ENCODE results near the gene ACSS3. TPM values are rescaled to one million over a fixed set of nuclear protein-coding genes. Genes with fewer than 3 reads are reported as not detected.
"Not testable (repeated sequence)": the region's sequence is repeated elsewhere in the genome, so short reads cannot be mapped to it uniquely, and the experiment has no call there.

The ACSS3 gene, protein sequence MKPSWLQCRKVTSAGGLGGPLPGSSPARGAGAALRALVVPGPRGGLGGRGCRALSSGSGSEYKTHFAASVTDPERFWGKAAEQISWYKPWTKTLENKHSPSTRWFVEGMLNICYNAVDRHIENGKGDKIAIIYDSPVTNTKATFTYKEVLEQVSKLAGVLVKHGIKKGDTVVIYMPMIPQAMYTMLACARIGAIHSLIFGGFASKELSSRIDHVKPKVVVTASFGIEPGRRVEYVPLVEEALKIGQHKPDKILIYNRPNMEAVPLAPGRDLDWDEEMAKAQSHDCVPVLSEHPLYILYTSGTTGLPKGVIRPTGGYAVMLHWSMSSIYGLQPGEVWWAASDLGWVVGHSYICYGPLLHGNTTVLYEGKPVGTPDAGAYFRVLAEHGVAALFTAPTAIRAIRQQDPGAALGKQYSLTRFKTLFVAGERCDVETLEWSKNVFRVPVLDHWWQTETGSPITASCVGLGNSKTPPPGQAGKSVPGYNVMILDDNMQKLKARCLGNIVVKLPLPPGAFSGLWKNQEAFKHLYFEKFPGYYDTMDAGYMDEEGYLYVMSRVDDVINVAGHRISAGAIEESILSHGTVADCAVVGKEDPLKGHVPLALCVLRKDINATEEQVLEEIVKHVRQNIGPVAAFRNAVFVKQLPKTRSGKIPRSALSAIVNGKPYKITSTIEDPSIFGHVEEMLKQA
- 0.05 TPM in 1 of 2 replicates, not detected in the other for total RNA-seq

DNA sequence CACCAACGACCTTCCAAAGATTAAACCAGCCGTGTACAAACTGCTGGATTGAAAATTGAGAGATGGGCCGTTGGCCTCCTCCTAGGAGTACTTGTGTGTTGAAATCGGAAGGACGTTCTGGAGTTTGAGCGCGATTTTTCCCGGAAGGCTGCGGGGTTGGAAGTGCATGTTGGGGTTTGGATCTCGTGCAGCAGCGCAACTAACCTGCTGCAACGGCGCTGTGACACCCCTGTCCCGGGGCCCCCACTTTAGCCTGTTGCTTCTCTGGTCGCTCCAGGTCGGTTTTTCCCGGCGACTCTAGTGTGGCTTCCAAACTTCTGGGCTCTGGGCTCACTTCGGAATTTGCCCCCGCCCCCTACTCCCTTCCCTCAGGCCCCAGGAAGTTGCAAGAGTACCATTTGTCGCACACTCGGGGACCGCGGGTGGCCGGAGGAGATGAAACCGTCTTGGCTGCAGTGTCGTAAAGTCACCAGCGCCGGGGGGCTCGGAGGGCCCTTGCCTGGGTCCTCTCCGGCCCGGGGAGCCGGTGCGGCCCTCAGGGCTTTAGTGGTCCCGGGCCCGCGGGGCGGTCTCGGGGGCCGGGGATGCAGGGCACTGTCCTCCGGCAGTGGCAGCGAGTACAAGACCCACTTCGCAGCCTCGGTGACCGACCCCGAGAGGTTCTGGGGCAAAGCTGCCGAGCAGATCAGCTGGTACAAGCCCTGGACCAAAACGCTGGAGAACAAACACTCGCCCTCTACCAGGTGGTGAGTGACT lies at the start of gene ACSS3:
Gene ACSS3 (plus strand): TSS at position 394 of the 756 bp plus-strand sequence. CDS start 42 bp downstream, at position 436.
- intact Hi-C loops (cut with micrococcal nuclease) = no loop called here

- intact Hi-C loops (cut with micrococcal nuclease) = no loop called here
Observed at GRCh38 chr12:81034926-81035325, 43.0 kb upstream of the ACSS3 start.

DNA sequence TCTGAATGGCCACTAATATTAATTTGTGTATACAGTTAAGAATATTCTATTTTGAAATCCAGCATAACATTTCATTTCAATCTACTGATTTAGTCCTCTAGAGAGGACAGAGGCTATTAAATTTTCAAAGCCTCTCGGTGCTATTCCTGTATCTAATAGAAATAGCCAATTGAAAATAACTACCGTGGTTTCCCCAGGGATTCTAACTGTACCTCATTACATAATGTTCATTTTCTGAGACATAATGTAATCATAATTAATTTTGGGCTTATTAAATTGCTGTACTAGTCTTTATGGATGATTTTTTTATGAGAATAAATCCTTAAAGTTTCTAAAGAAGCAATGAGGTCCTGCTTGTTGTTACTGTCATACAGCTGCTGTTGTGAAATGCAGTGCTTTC lies 38.6 kb upstream of the ACSS3 start:
- intact Hi-C loops (cut with micrococcal nuclease) = no loop called here

GRCh38 chr12:81043979-81044740 lies 33.7 kb upstream of the ACSS3 start:
- intact Hi-C loops (cut with micrococcal nuclease) = no loop called here

- intact Hi-C loops (cut with micrococcal nuclease) = not testable (repeated sequence)
Observed at GRCh38 chr12:81064971-81065370, 12.9 kb upstream of the ACSS3 start.

- intact Hi-C loops (cut with micrococcal nuclease) = no loop called here
Observed at GRCh38 chr12:81070846-81071245, 7.0 kb upstream of the ACSS3 start.

DNA sequence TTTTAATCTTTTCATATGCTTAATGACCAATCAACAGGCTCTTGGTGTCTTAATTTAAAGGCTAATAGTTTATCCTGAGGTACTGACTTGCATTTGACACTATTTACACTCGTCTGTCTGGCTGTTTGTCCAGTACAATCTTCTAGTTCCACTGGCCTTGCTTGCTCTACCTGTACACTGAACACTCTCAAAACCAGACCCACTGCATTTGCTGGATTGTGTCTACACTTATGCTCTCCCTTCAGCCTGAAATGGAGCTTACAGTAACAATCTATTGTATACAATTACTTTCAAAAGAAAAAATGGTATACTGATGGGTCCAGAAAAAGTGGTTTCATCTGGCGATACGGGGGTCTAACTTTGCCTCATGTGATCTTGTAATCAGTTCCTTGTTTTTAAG lies 2.3 kb upstream of the ACSS3 start:
- intact Hi-C loops (cut with micrococcal nuclease) = no loop called here

GRCh38 chr12:81077329-81077685 lies 572 bp upstream of the ACSS3 start:
- intact Hi-C loops (cut with micrococcal nuclease) = no loop called here

- intact Hi-C loops (cut with micrococcal nuclease) = no loop called here
Observed at GRCh38 chr12:81078469-81079196, 754 bp downstream of the ACSS3 start.

DNA sequence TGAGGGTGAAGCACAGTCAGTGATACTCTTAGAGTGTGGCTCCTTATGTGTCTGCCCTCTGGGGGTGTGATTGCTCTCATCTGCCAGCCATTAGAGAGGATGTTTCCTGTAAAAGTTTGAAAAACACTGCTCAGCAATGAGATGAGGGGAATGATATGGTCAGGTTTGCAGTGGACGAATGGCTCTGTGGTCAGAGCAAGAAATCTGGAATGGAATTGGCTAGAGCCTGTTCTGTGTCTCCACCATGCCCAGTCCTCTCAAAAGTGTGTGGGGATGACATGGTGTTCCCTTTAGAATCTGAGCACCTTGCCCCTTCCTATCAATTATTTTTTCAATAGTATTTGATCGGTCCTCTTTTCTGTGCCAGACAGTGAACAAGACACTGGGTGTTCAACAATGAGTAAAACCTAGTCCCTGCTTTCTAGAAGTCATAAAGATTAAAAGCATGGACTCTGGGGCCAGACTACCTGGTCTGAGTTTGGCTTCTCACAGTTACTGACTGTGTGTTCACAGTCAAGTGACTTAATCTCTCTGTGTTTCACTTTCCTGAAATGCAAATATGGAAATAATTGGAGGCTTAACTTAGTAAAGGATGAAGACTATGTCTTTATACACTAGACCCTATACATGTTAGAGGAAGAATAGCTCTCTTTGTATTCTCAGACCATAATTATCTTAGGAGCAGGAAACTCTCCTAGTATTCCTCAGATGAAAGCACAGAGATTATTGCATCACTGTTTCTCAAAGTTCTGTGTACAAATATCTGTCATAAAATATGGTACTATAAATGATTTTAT lies 1.6 kb downstream of the ACSS3 start:
- intact Hi-C loops (cut with micrococcal nuclease) = no loop called here

- intact Hi-C loops (cut with micrococcal nuclease) = no loop called here
Observed at GRCh38 chr12:81080431-81080983, 2.6 kb downstream of the ACSS3 start.

DNA sequence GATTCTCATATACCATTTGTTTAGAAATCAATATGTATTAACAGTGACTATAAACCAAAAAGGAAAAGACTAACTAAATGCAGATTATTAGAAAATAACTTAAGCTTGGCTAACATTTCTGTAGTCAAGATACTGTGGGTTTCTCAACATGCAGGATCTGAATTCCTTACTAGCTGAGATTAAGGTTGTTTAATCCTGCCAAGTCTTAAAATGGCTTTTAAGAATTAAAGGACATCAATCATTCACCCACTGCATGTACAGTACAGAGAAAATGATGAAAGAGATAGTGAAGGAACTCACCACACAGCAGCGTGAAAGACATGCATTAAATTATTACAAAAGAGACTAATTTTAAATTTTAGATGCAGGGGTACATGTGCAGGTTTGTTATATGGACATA lies 3.8 kb downstream of the ACSS3 start:
- intact Hi-C loops (cut with micrococcal nuclease) = no loop called here

DNA sequence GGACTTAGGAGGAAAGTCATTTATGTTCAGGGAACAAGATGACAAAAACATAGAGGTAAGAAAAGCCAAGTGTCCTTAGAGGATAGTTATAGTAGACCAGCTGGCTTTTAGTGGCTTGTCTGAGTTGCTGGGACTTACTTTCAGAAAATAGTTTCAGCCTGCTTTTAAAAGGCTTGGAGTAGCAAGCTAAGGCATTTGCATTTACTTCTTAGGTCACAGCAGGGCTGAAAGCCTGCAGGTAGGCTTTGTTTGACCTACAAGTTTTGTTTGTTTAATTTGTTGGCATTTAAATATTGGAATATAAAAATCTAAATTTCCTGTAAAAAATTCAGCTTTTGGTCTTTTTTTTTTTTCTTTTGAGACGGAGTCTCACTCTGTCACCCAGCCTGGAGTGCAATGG lies 5.1 kb downstream of the ACSS3 start:
- intact Hi-C loops (cut with micrococcal nuclease) = no loop called here

- intact Hi-C loops (cut with micrococcal nuclease) = no loop called here
Observed at GRCh38 chr12:81083906-81084513, 6.1 kb downstream of the ACSS3 start.

- intact Hi-C loops (cut with micrococcal nuclease) = no loop called here
Observed at GRCh38 chr12:81084811-81085350, 7.0 kb downstream of the ACSS3 start.

GRCh38 chr12:81085832-81086231 lies 8.0 kb downstream of the ACSS3 start:
- intact Hi-C loops (cut with micrococcal nuclease) = no loop called here

DNA sequence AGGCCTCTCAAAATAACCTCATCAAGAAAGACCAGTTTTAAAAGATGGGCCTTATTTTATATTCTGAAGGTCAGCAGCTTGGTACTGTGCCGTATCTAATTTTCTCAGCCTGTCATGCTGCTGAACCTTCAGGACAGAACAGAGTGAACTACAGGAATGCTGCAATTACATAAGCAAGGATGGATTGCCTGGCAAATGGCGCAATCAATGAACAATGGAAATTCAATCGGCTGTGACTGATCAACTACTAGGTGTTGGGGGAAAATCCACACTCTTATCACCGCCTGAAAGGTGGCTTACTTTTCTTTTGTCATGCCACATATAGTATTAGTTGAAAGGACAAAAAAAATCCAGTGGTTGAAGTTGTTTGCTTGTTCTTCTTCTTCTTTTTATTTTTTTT lies 8.5 kb downstream of the ACSS3 start:
- intact Hi-C loops (cut with micrococcal nuclease) = no loop called here

GRCh38 chr12:81088221-81088620 lies 10.3 kb downstream of the ACSS3 start:
- intact Hi-C loops (cut with micrococcal nuclease) = no loop called here

GRCh38 chr12:81089412-81089811 lies 11.5 kb downstream of the ACSS3 start:
- intact Hi-C loops (cut with micrococcal nuclease) = no loop called here
